ENCODE results near the gene TTC36.

DNA sequence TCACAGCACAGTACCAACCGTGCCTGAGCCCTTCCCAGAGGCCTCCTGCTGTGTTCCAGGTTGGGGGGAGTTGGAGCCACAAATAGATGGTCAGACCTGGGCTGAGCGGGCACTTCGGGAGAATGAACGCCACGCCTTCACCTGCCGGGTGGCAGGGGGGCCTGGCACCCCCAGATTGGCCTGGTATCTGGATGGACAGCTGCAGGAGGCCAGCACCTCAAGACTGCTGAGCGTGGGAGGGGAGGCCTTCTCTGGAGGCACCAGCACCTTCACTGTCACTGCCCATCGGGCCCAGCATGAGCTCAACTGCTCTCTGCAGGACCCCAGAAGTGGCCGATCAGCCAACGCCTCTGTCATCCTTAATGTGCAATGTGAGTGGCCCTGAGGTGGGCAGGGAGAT lies 4.8 kb downstream of the TTC36 start:
- TF ChIP-seq, protein P1, sequence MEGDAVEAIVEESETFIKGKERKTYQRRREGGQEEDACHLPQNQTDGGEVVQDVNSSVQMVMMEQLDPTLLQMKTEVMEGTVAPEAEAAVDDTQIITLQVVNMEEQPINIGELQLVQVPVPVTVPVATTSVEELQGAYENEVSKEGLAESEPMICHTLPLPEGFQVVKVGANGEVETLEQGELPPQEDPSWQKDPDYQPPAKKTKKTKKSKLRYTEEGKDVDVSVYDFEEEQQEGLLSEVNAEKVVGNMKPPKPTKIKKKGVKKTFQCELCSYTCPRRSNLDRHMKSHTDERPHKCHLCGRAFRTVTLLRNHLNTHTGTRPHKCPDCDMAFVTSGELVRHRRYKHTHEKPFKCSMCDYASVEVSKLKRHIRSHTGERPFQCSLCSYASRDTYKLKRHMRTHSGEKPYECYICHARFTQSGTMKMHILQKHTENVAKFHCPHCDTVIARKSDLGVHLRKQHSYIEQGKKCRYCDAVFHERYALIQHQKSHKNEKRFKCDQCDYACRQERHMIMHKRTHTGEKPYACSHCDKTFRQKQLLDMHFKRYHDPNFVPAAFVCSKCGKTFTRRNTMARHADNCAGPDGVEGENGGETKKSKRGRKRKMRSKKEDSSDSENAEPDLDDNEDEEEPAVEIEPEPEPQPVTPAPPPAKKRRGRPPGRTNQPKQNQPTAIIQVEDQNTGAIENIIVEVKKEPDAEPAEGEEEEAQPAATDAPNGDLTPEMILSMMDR (IDR thresholded peaks at IDR 0.05; ENCODE audit: poor library complexity), result no peak
- TF ChIP-seq EZH2 (IDR thresholded peaks at IDR 0.05; ENCODE audit: borderline replicate concordance) (no peak), EZH2phosphoT487 (IDR thresholded peaks at IDR 0.05; ENCODE audit: low read depth, severe bottlenecking, unreplicated experiment) (no peak)
